Gastroesophageal sphincter (tissue), 2 donors: ENCODE data around the gene BTBD9.

ENCODE experiments used
- EP300 ChIP-seq: sonication (generic); formaldehyde crosslinking; IDR thresholded peaks from one replicate; pipeline ENCODE4 v1.6.1; 2017; ENCODE audit warnings: antibody characterized with exemption, mild to moderate bottlenecking
- POLR2A ChIP-seq, 2 donors: fragments of 450-650 bp; IDR thresholded peaks; one replicate each; pipeline ENCODE4 v1.6.1; 2017; ENCODE audit warnings: antibody characterized with exemption in 2 of 2, mild to moderate bottlenecking in 2 of 2, moderate library complexity in 1 of 2

GRCh38 chr6:38579010-38579628, 60.6 kb downstream of the BTBD9 start:
- no peak for TF ChIP-seq EP300
- no peak for TF ChIP-seq POLR2A (IDR thresholded peaks at IDR 0.05)
